Transverse colon (tissue), 4 donors: ENCODE data around the gene NTN5.

Source experiments
- EP300 ChIP-seq: sonication (generic); formaldehyde crosslinking; IDR thresholded peaks from one replicate; pipeline ENCODE4 v1.6.1; 2017; ENCODE audit warnings: antibody characterized with exemption, low read depth
- POLR2A ChIP-seq: fragments of 450-650 bp; IDR thresholded peaks from one replicate; pipeline ENCODE4 v1.6.1; 2016; ENCODE audit warnings: antibody characterized with exemption, mild to moderate bottlenecking, moderate library complexity
- POLR2AphosphoS5 ChIP-seq, 3 donors: sonication (generic); formaldehyde crosslinking; IDR thresholded peaks; one replicate each; pipeline ENCODE4 v1.6.1; 2016; ENCODE audit warnings: antibody characterized with exemption in 3 of 3
- TF ChIP-seq, protein P1 (sequence below), 5 experiments: fragments of 200-600 bp in 3 of 5; fragments of 450-650 bp in 2 of 5; sonication (generic) in 3 of 5; IDR thresholded peaks; 1 replicate in 2 of 5; 2 replicates in 3 of 5; pipeline ENCODE4 v1.5.1; 2016 to 2017; ENCODE audit warnings: antibody characterized with exemption in 5 of 5, inconsistent platforms in 3 of 5, mild to moderate bottlenecking in 2 of 5, moderate library complexity in 1 of 5

DNA sequence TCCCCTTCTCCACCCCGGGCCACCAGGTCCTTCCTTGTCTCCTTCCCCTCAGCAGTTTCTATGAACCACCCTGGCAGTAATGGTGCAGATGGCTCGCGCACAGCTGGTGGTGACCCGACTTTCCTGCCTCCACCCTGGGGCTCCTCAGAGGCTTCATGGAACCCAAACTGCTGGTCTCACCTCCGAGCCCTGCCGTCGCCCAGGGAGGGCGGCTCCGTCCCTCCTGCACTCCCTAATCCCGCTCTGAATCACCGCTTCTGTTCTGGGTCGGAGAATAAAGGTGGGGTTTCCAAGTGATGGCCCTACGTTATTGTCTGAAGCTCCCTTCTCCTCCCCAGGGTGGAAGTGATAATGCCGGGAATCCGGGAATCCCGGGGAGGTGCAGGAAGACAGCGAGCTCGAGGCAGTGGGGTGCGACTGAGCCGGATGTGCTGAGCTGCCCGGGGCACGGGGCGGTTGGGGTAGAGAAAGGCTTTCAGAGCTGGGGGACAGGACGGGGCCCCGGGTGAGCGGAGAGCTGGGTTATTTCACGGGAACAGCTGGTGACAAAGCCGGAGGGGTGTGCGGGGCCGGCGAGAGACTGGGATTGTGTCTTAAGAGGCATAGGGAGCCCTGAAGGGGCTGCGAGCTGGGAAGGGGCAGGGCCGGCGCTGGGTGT, 23.7 kb upstream of the NTN5 start:
- TF ChIP-seq POLR2AphosphoS5 (IDR thresholded peaks at IDR 0.05) (peak in 1 of 3 donors; percentile 55), POLR2A (no peak), EP300 (no peak)
- TF ChIP-seq, protein P1, sequence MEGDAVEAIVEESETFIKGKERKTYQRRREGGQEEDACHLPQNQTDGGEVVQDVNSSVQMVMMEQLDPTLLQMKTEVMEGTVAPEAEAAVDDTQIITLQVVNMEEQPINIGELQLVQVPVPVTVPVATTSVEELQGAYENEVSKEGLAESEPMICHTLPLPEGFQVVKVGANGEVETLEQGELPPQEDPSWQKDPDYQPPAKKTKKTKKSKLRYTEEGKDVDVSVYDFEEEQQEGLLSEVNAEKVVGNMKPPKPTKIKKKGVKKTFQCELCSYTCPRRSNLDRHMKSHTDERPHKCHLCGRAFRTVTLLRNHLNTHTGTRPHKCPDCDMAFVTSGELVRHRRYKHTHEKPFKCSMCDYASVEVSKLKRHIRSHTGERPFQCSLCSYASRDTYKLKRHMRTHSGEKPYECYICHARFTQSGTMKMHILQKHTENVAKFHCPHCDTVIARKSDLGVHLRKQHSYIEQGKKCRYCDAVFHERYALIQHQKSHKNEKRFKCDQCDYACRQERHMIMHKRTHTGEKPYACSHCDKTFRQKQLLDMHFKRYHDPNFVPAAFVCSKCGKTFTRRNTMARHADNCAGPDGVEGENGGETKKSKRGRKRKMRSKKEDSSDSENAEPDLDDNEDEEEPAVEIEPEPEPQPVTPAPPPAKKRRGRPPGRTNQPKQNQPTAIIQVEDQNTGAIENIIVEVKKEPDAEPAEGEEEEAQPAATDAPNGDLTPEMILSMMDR (IDR thresholded peaks at IDR 0.05) = no peak
